Measurements from ENCODE around the gene WDHD1.

GRCh38 chr14:54916101-54916500 lies 110.8 kb downstream of the WDHD1 start:
- TF ChIP-seq CTCF (conservative IDR thresholded peaks at IDR 0.05): no peak
- no peak for TF ChIP-seq ZFX (IDR thresholded peaks at IDR 0.05)

Data from C4-2B (cell line).